Measurements from ENCODE around the gene BCAS4. TPM values are rescaled to one million over a fixed set of nuclear protein-coding genes. Genes with fewer than 3 reads are reported as not detected.

The BCAS4 gene
- total RNA-seq, 1 experiment from 2014 or later: 7.6 TPM

DNA sequence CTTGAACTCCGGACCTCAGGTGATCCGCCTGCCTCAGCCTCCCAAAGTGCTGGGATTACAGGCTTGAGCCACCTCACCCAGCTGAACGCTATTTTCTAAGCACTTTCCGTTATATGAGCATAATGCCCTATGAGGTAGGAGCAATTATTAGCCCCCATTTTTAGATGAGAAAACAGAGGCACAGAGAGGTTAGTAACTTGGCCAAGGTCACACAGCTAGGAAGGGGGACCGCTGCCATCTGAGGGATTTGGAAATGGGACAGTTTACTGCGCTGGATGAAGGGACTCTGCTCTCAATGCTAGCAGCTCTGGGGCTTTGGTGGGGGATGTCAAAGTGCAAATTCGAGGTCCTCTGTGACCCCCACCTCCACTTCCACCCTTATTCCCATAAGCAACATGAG lies 62.5 kb downstream of the BCAS4 start:
- intact Hi-C loops (cut with micrococcal nuclease; ENCODE audit: unreplicated experiment): no loop called here
- TF ChIP-seq EZH2 (IDR thresholded peaks at IDR 0.05; ENCODE audit: low read depth): no peak
- TF ChIP-seq, protein P1, sequence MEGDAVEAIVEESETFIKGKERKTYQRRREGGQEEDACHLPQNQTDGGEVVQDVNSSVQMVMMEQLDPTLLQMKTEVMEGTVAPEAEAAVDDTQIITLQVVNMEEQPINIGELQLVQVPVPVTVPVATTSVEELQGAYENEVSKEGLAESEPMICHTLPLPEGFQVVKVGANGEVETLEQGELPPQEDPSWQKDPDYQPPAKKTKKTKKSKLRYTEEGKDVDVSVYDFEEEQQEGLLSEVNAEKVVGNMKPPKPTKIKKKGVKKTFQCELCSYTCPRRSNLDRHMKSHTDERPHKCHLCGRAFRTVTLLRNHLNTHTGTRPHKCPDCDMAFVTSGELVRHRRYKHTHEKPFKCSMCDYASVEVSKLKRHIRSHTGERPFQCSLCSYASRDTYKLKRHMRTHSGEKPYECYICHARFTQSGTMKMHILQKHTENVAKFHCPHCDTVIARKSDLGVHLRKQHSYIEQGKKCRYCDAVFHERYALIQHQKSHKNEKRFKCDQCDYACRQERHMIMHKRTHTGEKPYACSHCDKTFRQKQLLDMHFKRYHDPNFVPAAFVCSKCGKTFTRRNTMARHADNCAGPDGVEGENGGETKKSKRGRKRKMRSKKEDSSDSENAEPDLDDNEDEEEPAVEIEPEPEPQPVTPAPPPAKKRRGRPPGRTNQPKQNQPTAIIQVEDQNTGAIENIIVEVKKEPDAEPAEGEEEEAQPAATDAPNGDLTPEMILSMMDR (conservative IDR thresholded peaks at IDR 0.05): no peak
- H3K9me3 ChIP-seq (ENCODE audit: insufficient read depth, low read depth): no peaks in the 10 kb centered on the region
- H3F3A ChIP-seq (ENCODE audit: insufficient read depth, low read depth): no peaks in the 10 kb centered on the region
- H3K27me3 ChIP-seq (ENCODE audit: insufficient read depth, low read depth): no peaks in the 10 kb centered on the region
- DNase-seq: no peak
- no peaks in the 10 kb centered on the region for H3K79me2 ChIP-seq (ENCODE audit: low read depth)
- H2AFZ ChIP-seq: no peak overlapping the region
- H3K4me1 ChIP-seq (replicated peaks; ENCODE audit: insufficient read depth): no peaks in the 10 kb centered on the region
- no peaks in the 10 kb centered on the region for H3K36me3 ChIP-seq (ENCODE audit: low read depth)
- ChIA-PET POLR2A (ENCODE audit: unreplicated experiment) (no interaction called here), CTCF (no interaction called here)
- no peaks in the 10 kb centered on the region for H4K20me1 ChIP-seq (ENCODE audit: insufficient read depth)
- H3K9me2 ChIP-seq (ENCODE audit: insufficient read depth): no peaks in the 10 kb centered on the region
- no peak overlapping the region for H3K27ac ChIP-seq
- BruUV-seq (replicated peaks): no TSS peak
- H3K4me2 ChIP-seq: no peak overlapping the region
- H3K4me3 ChIP-seq: no peak overlapping the region

DNA sequence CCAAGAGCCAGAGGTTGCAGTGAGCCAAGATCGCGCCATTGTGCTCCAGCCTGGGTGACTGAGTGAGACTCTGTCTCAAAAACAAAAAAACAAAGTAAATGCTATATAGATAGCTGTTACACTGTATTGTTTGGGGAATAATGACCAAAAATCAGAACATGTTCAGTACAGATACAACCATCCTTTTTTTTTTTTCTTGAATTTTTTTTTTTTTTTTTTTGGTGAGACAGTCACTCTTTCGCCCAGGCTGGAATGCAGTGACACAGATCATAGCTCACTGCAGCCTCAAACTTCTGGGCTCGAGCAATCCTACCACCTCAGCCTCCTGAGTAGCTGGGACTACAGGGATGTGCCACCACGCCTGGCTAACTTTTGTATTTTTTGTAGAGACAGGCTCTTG lies 63.7 kb downstream of the BCAS4 start:
- ChIA-PET POLR2A (ENCODE audit: unreplicated experiment) (interaction anchor here (0.6 kb wide), 1 partner anchor 1374 kb away, joined by 23 read pairs; no protein-coding TSS in a partner anchor), CTCF (no interaction called here)
- Histone ChIP-seq H3K9me2 (ENCODE audit: insufficient read depth) (no peaks in the 10 kb centered on the region), H3K79me2 (ENCODE audit: low read depth) (no peaks in the 10 kb centered on the region), H3K4me2 (no peak overlapping the region), H3K36me3 (ENCODE audit: low read depth) (no peaks in the 10 kb centered on the region), H3K4me1 (replicated peaks; ENCODE audit: insufficient read depth) (no peaks in the 10 kb centered on the region), H3K9me3 (ENCODE audit: insufficient read depth, low read depth) (no peaks in the 10 kb centered on the region), H3F3A (ENCODE audit: insufficient read depth, low read depth) (no peaks in the 10 kb centered on the region), H2AFZ (no peak overlapping the region), H3K27me3 (ENCODE audit: insufficient read depth, low read depth) (no peaks in the 10 kb centered on the region), H3K4me3 (no peak overlapping the region), H4K20me1 (ENCODE audit: insufficient read depth) (no peaks in the 10 kb centered on the region), H3K27ac (no peak overlapping the region)
- DNase-seq: no peak
- BruUV-seq (replicated peaks): no TSS peak
- intact Hi-C loops (cut with micrococcal nuclease; ENCODE audit: unreplicated experiment): no loop called here
- TF ChIP-seq EZH2 (IDR thresholded peaks at IDR 0.05; ENCODE audit: low read depth): no peak
- TF ChIP-seq, protein P1 (conservative IDR thresholded peaks at IDR 0.05): no peak

DNA sequence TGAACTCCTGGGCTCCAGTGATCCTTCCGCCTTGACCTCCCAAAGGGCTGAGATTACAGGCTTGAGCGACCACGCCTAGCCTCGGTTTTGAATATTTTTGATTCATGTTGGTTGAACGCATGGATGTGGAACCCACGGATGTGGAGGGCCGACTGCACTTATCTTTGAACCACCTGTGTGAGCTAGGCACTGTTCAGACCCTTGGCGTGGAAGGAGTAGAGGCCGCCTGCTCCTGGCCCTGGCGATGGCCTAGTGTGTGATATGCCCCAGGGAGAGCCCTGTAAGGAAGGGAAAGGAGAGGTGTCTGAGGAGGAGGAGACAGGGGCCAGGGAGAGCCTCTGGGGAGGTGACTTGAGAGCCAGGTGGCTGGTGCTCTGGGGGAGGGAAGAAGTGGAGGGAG lies 64.3 kb downstream of the BCAS4 start:
- POLR2A ChIA-PET (ENCODE audit: unreplicated experiment): interaction anchor here (0.6 kb wide), 1 partner anchor 1374 kb away, joined by 23 read pairs; no protein-coding TSS in a partner anchor
- DNase-seq: no peak

More for the DNA sequence above, 64.3 kb downstream of the BCAS4 start:
- Histone ChIP-seq H4K20me1 (ENCODE audit: insufficient read depth) (no peaks in the 10 kb centered on the region), H3K27ac (no peak overlapping the region), H3K36me3 (ENCODE audit: low read depth) (no peaks in the 10 kb centered on the region), H3K9me3 (ENCODE audit: insufficient read depth, low read depth) (no peaks in the 10 kb centered on the region), H3K4me1 (replicated peaks; ENCODE audit: insufficient read depth) (no peaks in the 10 kb centered on the region), H2AFZ (no peak overlapping the region), H3F3A (ENCODE audit: insufficient read depth, low read depth) (no peaks in the 10 kb centered on the region), H3K27me3 (ENCODE audit: insufficient read depth, low read depth) (no peaks in the 10 kb centered on the region), H3K4me2 (no peak overlapping the region), H3K9me2 (ENCODE audit: insufficient read depth) (no peaks in the 10 kb centered on the region), H3K79me2 (ENCODE audit: low read depth) (no peaks in the 10 kb centered on the region), H3K4me3 (no peak overlapping the region)
- CTCF ChIA-PET: no interaction called here
- no TSS peak for BruUV-seq (replicated peaks)
- no peak for TF ChIP-seq EZH2 (IDR thresholded peaks at IDR 0.05; ENCODE audit: low read depth)
- TF ChIP-seq, protein P1 (conservative IDR thresholded peaks at IDR 0.05): no peak
- intact Hi-C loops (cut with micrococcal nuclease; ENCODE audit: unreplicated experiment): no loop called here

Data from PC-9 (cell line).